Mucosa of descending colon (tissue), 3 donors: ENCODE data around the gene OBSL1. TPM values are rescaled to one million over a fixed set of nuclear protein-coding genes. Genes with fewer than 3 reads are reported as not detected.

Experiments used
- ATAC-seq: fragments of 200-7000 bp; cut with Tn5 transposase; one replicate; pipeline ENCODE4 v1.9.1; 2020; ENCODE audit warnings: mild to moderate bottlenecking, moderate library complexity
- DNase-seq, 3 donors: peaks; one replicate each; pipeline ENCODE4 v3.0.0-alpha.2; 2020
- H3K36me3 ChIP-seq: fragments of 200-600 bp; one replicate; pipeline ENCODE4 v1.8.0; 2021; ENCODE audit warnings: low read depth, mild to moderate bottlenecking
- H3K4me1 ChIP-seq: fragments of 200-600 bp; one replicate; pipeline ENCODE4 v1.8.0; 2021; ENCODE audit warnings: low read depth, mild to moderate bottlenecking
- H3K4me3 ChIP-seq: fragments of 200-600 bp; one replicate; pipeline ENCODE4 v1.8.0; 2021; ENCODE audit warnings: mild to moderate bottlenecking
- H3K9me3 ChIP-seq: fragments of 200-600 bp; one replicate; pipeline ENCODE4 v1.8.0; 2021; ENCODE audit warnings: mild to moderate bottlenecking
- intact Hi-C, 2 donors: fragments of 100-400 bp; cut with DNase I in 1 of 2; cut with micrococcal nuclease in 1 of 2; formaldehyde crosslinking; loops; one replicate each; pipeline versions ENCODE4 v1.11.0 to v1.11.1; 2022; cut with DNase I, micrococcal nuclease
- total RNA-seq, 3 donors: library from RNA; stranded (reverse); fragmentation: NEBNext Ultra II Directional in 2 of 3; extraction: Animal tissue kit (Norgen Biotek cat#: 25700) in 2 of 3; gene quantifications; one replicate each; pipeline versions ENCODE4 v1.2.1 to v1.2.4, GENCODE V29; 2021 to 2023
- TF ChIP-seq, protein P1 (sequence below): fragments of 200-600 bp; IDR thresholded peaks from one replicate; pipeline ENCODE4 v1.8.0; 2022; ENCODE audit warnings: antibody characterized with exemption, mild to moderate bottlenecking
- donor health status: DM: no; HTN: no; CAD: no; lungs with moderate emphysema.
- donor health status: DM: no; HTN: no; CAD: no.
- donor health status: DM: no; HTN: yes; CAD: no.

Gene OBSL1
- total RNA-seq, 3 donors from 2014 or later, result 7.6 to 53.0 (median 12.6) TPM

DNA sequence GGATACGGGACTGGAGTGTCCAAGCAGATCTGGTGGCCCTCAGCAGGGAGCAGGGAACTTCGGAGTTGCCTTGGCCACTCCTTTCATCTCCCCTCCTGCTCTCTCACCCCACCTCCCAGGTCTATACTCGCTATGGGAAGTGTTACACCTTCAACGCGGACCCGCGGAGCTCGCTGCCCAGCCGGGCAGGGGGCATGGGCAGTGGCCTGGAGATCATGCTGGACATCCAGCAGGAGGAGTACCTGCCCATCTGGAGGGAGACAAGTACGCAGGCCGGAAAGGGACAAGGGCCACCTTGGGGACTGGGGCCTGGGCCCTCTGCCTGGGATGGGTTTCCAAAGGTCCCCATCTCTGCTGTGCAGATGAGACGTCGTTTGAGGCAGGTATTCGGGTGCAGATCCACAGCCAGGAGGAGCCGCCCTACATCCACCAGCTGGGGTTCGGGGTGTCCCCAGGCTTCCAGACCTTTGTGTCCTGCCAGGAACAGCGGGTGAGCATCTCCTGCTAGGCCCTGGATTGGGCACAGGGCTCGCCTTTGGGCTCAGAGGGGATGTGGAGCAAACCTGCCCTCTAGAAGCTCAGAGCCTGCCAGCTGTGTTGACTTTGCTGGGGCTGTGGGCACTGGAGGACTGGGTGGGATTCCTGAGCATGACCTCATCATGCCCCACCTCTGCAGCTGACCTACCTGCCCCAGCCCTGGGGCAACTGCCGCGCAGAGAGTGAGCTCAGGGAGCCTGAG lies 39.5 kb downstream of the OBSL1 start:
- DNase-seq (peak in 1 of 3 donors; percentile 27), ATAC-seq (no peak)
- no peaks in the 10 kb centered on the region for H3K36me3 ChIP-seq
- TF ChIP-seq, protein P1, sequence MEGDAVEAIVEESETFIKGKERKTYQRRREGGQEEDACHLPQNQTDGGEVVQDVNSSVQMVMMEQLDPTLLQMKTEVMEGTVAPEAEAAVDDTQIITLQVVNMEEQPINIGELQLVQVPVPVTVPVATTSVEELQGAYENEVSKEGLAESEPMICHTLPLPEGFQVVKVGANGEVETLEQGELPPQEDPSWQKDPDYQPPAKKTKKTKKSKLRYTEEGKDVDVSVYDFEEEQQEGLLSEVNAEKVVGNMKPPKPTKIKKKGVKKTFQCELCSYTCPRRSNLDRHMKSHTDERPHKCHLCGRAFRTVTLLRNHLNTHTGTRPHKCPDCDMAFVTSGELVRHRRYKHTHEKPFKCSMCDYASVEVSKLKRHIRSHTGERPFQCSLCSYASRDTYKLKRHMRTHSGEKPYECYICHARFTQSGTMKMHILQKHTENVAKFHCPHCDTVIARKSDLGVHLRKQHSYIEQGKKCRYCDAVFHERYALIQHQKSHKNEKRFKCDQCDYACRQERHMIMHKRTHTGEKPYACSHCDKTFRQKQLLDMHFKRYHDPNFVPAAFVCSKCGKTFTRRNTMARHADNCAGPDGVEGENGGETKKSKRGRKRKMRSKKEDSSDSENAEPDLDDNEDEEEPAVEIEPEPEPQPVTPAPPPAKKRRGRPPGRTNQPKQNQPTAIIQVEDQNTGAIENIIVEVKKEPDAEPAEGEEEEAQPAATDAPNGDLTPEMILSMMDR, result no peak
- no peak overlapping the region for H3K4me3 ChIP-seq
- intact Hi-C loops, result loop anchor here in 1 of 2 donors (2.0 to 10.0 kb wide), 2 partner anchors 55 to 127 kb away; no protein-coding TSS in a partner anchor
- H3K9me3 ChIP-seq, result no peaks in the 10 kb centered on the region
- H3K4me1 ChIP-seq, result no peaks in the 10 kb centered on the region

DNA sequence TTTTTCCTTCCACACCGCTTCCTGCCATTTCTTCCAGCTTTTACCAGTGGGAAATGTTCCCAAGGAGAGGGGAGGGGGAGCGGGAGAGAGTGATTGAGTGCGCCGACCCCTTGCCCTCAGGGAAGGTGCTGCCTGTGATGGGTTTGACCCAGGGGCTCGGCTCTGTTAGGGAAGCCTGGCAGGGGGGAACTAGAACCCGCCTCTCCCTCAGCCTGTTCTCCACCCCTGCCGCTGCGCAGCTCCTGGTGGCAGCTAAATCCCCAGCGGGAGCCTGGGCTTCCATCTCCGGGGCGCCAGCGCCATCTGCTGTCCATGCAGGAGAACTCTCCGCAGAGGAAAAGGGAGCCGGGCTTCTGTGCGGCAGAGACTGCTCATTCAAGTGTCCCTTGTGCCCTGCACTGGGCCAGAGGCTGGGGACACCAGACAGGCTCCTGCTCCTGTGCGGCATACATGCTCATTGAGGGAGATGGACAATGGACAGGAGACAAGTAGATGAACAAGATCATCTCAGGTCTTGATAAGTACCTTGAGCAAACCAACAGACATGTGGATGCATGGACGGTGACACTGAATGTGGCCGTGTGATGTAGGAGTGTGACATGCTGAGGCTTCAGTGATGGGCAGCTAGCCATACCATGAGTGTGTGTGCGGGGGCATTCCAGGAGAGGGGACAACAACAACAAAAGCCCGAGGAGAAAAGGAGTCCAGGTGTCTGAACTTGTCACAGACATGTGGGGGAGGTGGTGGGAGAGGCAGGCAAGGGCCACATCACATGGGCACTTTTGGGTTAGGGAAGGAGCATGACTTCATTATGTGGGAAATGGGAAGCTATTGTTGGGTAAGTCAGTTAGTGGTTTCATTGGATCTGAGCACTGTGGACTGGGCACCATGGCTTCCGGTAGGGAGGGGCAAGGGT lies 41.0 kb downstream of the OBSL1 start:
- Histone ChIP-seq H3K4me3 (no peak overlapping the region), H3K4me1 (no peaks in the 10 kb centered on the region), H3K9me3 (no peaks in the 10 kb centered on the region), H3K36me3 (no peaks in the 10 kb centered on the region)
- ATAC-seq (peak; percentile 92), DNase-seq (peak; percentile 73 to 91 (median 84))
- intact Hi-C loops, result loop anchor here in 1 of 2 donors (2.0 to 10.0 kb wide), 2 partner anchors 54 to 126 kb away; no protein-coding TSS in a partner anchor
- TF ChIP-seq, protein P1, result peak; percentile 92

DNA sequence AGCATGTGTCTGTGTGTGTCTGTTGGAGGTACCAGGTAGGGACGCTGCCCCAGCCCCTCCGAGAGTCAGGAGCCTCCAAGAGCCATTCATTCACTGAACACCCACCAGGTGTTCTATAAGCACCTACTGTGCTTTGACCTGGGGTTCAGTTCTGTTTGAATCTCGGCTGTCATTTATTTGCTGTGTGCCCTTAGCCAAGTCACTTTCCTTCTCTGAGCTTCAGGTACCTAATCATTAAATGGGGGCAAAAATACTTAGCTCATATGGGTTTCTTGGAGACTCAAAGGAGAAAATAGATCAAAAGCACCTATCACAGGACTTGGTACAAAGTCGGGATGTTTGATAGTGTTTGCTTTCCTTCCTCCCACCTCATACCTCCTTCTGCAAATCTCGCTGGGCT lies 43.9 kb downstream of the OBSL1 start:
- ATAC-seq, result no peak
- TF ChIP-seq, protein P1, result no peak
- no peaks in the 10 kb centered on the region for H3K36me3 ChIP-seq
- intact Hi-C loops, result loop anchor here in 1 of 2 donors (5.0 kb wide), 1 partner anchor 125 kb away; no protein-coding TSS in a partner anchor
- no peak for DNase-seq
- no peak overlapping the region for H3K4me3 ChIP-seq
- H3K9me3 ChIP-seq, result no peaks in the 10 kb centered on the region
- no peaks in the 10 kb centered on the region for H3K4me1 ChIP-seq

DNA sequence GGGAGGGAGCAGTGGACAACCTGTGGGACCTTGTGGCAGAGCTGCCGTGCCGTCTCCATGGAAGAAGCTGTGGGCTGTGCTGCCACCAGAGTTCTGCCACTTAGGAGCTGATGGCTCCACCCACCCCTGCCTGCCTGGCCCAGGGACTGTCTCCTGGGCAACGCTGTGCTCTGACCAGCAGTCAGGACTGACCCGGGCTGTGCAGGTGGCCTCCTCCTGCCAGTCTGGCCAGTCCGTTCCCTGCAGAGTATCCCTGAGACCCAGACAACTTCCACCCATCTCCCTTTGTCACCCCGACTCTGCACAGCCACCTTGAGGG lies 44.3 kb downstream of the OBSL1 start:
- TF ChIP-seq, protein P1, result no peak
- H3K4me3 ChIP-seq, result no peak overlapping the region
- intact Hi-C loops, result loop anchor here in 1 of 2 donors (5.0 kb wide), 1 partner anchor 125 kb away; no protein-coding TSS in a partner anchor
- DNase-seq, result peak in 1 of 3 donors; percentile 45
- no peaks in the 10 kb centered on the region for H3K9me3 ChIP-seq
- ATAC-seq, result no peak
- H3K4me1 ChIP-seq, result no peaks in the 10 kb centered on the region
- H3K36me3 ChIP-seq, result no peaks in the 10 kb centered on the region

DNA sequence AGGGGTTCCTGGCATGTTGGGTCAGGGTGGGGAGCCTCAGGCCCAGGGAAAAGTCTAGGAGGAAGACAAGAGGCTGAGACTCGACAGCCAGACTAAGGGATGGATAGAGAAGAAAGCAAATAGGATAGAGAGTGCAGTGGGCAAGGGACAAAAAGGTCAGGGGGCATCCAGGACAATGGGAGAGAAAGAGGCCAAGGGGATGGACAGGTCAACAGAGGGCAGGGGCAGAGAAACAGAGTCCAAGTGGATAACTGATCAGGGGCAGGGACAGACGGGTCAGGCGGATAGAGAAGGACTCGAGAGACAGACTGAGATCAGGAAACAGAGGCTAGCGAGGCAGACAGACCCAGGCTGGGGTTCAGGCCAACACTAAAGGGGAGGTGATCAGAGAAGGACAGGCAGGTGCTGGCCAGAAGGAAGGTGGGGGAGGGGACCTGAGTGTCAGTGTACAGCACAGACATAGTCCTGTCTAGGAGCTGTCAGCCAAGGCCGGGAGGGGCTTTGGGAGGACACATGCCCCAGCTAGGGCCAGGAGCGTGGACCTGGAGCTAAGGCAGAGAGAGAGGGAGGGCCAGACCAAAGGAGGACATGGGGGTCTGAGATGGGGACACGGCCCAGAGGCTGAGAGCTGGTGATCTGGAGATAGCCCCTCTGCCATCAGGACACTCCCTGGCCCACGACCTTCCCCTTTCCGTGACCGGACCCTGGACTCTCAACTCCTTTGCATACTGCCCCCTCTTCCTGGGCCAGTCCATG lies 44.8 kb downstream of the OBSL1 start:
- intact Hi-C loops, result loop anchor here in 1 of 2 donors (5.0 kb wide), 1 partner anchor 124 kb away; no protein-coding TSS in a partner anchor
- Histone ChIP-seq H3K4me3 (no peak overlapping the region), H3K4me1 (no peaks in the 10 kb centered on the region), H3K9me3 (no peaks in the 10 kb centered on the region), H3K36me3 (no peaks in the 10 kb centered on the region)
- TF ChIP-seq, protein P1, result no peak
- DNase-seq, result no peak
- no peak for ATAC-seq
